Lower leg skin (tissue), 3 donors: ENCODE measurements around the gene DDX41.

Experiments used
- POLR2A ChIP-seq, 2 donors: fragments of 450-650 bp; IDR thresholded peaks; one replicate each; pipeline ENCODE4 v1.6.1; 2016 to 2017; ENCODE audit warnings: antibody characterized with exemption in 2 of 2, mild to moderate bottlenecking in 1 of 2, moderate library complexity in 1 of 2
- TF ChIP-seq, protein P1 (sequence below), 3 donors: fragments of 450-650 bp; IDR thresholded peaks; one replicate each; pipeline ENCODE4 v1.5.1; 2016; ENCODE audit warnings: antibody characterized with exemption in 3 of 3, mild to moderate bottlenecking in 3 of 3, moderate library complexity in 2 of 3

DNA sequence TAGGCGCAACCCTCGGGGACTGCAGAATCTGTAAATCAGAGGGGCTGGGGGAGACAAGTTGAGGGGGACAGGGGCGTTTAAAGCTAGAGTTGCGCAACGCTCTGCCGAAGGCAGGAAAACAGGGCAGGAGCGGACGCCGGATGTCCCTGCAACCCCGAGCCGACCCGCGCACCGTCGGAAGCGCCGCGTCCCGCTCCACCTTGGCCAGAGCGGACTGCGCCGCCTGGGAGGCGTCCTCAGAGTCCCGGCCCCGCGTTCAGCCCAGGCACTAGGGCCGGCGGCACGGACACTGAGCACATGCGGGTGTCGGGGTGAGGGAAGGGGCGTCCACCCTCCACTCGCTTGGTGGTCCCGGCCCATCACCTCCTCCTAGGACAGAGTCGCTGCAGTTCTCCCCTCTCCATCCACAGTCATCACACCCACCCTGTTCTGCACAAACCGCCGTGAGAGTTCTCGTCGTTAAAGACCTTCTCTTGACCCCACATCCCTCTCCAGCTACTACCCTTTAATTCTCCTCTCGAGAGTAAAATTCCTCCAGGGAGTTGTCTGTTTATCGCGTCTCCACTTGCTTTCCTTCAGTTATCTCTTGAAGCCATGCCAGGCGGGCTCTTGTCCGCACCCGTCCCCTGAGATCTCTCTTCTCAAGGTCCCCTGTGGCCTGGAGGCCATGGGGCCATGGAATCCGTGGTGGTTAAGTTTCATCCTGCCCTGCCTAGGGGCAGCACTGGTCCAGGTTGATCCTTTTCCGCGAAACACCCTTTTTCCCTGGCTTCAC, 18.6 kb downstream of the DDX41 start:
- TF ChIP-seq, protein P1, sequence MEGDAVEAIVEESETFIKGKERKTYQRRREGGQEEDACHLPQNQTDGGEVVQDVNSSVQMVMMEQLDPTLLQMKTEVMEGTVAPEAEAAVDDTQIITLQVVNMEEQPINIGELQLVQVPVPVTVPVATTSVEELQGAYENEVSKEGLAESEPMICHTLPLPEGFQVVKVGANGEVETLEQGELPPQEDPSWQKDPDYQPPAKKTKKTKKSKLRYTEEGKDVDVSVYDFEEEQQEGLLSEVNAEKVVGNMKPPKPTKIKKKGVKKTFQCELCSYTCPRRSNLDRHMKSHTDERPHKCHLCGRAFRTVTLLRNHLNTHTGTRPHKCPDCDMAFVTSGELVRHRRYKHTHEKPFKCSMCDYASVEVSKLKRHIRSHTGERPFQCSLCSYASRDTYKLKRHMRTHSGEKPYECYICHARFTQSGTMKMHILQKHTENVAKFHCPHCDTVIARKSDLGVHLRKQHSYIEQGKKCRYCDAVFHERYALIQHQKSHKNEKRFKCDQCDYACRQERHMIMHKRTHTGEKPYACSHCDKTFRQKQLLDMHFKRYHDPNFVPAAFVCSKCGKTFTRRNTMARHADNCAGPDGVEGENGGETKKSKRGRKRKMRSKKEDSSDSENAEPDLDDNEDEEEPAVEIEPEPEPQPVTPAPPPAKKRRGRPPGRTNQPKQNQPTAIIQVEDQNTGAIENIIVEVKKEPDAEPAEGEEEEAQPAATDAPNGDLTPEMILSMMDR (IDR thresholded peaks at IDR 0.05) = no peak
- TF ChIP-seq POLR2A (IDR thresholded peaks at IDR 0.05) = no peak
